SU-DHL-6 (cell line): ENCODE results near the gene SAMD1.

Experiments
- H2AFZ ChIP-seq: fragments of 200-600 bp; sonication (generic); 2 replicates; pipeline ENCODE4 v1.6.1; 2014; ENCODE audit warnings: low read depth, mild to moderate bottlenecking, moderate library complexity, mixed read lengths, antibody characterized with exemption, low read length; ENCODE audit not compliant: severe bottlenecking
- H3F3A ChIP-seq: fragments of 200-600 bp; shearing (Covaris generic); 2 replicates; pipeline ENCODE4 v1.6.0; 2016; ENCODE audit warnings: antibody characterized with exemption, mild to moderate bottlenecking; ENCODE audit not compliant: insufficient read depth
- H3K27ac ChIP-seq: fragments of 200-600 bp; sonication (generic); 2 replicates; pipeline ENCODE4 v1.5.1; 2016; ENCODE audit warnings: low read depth, mild to moderate bottlenecking, low read length, moderate library complexity, mixed read lengths
- H3K27me3 ChIP-seq: fragments of 200-600 bp; sonication (generic), shearing (Covaris generic); 2 replicates; pipeline ENCODE4 v1.6.0; 2014; ENCODE audit warnings: mild to moderate bottlenecking, low read length
- H3K36me3 ChIP-seq: fragments of 200-600 bp; sonication (generic); 2 replicates; pipeline ENCODE4 v1.6.1; 2014; ENCODE audit warnings: mild to moderate bottlenecking, low read length, mixed read lengths
- H3K4me2 ChIP-seq: fragments of 300-600, 200-600 bp; shearing (Covaris generic), sonication (generic); 2 replicates; pipeline ENCODE4 v1.6.0; 2014; ENCODE audit warnings: low read length, low read depth, mild to moderate bottlenecking; ENCODE audit not compliant: poor library complexity, severe bottlenecking
- H3K4me3 ChIP-seq: fragments of 200-600 bp; sonication (generic); 2 replicates; pipeline ENCODE4 v1.5.1; 2014; ENCODE audit warnings: antibody characterized with exemption, low read length, mild to moderate bottlenecking, mixed read lengths; ENCODE audit not compliant: insufficient read depth, poor library complexity, severe bottlenecking
- H3K79me2 ChIP-seq: fragments of 200-600 bp; sonication (generic); 2 replicates; pipeline ENCODE4 v1.6.1; 2014; ENCODE audit warnings: mild to moderate bottlenecking, low read length, moderate library complexity; ENCODE audit not compliant: insufficient read depth
- H3K9ac ChIP-seq: fragments of 200-600 bp; sonication (generic); 2 replicates; pipeline ENCODE4 v1.7.0; 2014; ENCODE audit warnings: mild to moderate bottlenecking, low read length
- H3K9me2 ChIP-seq: fragments of 200-600 bp; sonication (generic); replicated peaks from 2 replicates; pipeline ENCODE4 v1.6.1; 2014; ENCODE audit warnings: low read length; ENCODE audit not compliant: insufficient read depth
- H3K9me3 ChIP-seq: fragments of 200-600 bp; sonication (generic); 2 replicates; pipeline ENCODE4 v1.6.1; 2014; ENCODE audit warnings: low read length, mixed read lengths; ENCODE audit not compliant: insufficient read depth
- H4K20me1 ChIP-seq: fragments of 200-600 bp; sonication (generic); 2 replicates; pipeline ENCODE4 v1.6.1; 2014; ENCODE audit warnings: low read depth, mild to moderate bottlenecking, antibody characterized with exemption, low read length, moderate library complexity, mixed read lengths
- CTCF ChIP-seq: fragments of 200-600 bp; sonication (generic); IDR thresholded peaks from one replicate; pipeline ENCODE4 v1.5.1; 2017; ENCODE audit warnings: antibody characterized with exemption, mild to moderate bottlenecking, low read length, moderate library complexity; ENCODE audit not compliant: insufficient read depth, poor library complexity, severe bottlenecking
- EZH2phosphoT487 ChIP-seq: fragments of 200-600 bp; sonication (generic), shearing (Covaris generic); conservative IDR thresholded peaks from 2 replicates; pipeline ENCODE4 v1.6.1; 2018; ENCODE audit warnings: mild to moderate bottlenecking, antibody characterized with exemption, low read length, moderate library complexity, mixed read lengths

SAMD1 gene

DNA sequence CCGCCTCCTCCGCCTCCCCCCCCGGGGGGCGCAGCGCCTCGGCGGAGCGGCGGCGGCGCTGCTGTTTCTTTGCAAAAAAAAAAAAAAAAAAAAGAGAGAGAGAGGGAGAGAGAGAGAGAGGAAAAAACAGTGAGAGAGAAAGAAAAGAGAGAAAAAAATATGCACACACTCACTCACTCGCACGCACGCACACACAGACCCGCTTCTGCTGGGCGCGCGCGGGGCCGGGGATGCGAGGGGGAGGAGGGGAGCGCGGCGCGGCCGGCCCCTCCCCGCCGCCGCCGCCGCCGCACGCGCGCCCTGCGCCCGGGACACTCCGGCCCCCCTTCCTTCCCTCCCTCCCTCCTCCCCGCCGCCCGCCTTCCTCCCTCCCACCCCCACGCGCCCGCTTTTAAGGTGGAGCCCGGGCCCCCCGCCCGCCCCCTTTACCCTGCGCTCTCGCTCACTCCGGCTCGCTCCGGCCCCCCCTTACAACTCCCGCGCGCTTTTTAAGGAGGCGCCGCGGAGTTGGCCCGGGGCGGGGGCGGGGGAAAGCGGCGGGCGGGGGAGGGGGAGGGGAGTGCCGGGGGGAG is at the start of gene SAMD1:
TSS of gene SAMD1 (minus strand) at position 243 of the 572 bp plus-strand sequence.
- TF ChIP-seq EZH2phosphoT487: no peak
- no peak for TF ChIP-seq CTCF
- Histone ChIP-seq H2AFZ (peak within 1 kb of the TSS; percentile 91), H3F3A (peaks cover 19% of the 10 kb centered on the region), H3K9me3 (no peaks in the 10 kb centered on the region), H3K4me2 (peak within 1 kb of the TSS; percentile 99), H3K9ac (peak within 1 kb of the TSS; percentile 97), H3K36me3 (peaks cover 3% of the 10 kb centered on the region; the same call in 1 of the 2 replicates), H3K27ac (peak within 1 kb of the TSS; percentile 87), H3K79me2 (peaks cover 6% of the 10 kb centered on the region), H3K4me3 (peak within 1 kb of the TSS; percentile 99), H4K20me1 (no peaks in the 10 kb centered on the region), H3K27me3 (no peaks in the 10 kb centered on the region), H3K9me2 (no peaks in the 10 kb centered on the region)

- no peaks in the 10 kb centered on the region for H3K36me3 ChIP-seq
- H3K9me3 ChIP-seq: no peaks in the 10 kb centered on the region
- H3K9ac ChIP-seq: no peak overlapping the region
- H2AFZ ChIP-seq: no peak overlapping the region
- H3K79me2 ChIP-seq: peaks cover 17% of the 10 kb centered on the region
- no peaks in the 10 kb centered on the region for H3F3A ChIP-seq
- H3K27ac ChIP-seq: no peak overlapping the region
- H3K9me2 ChIP-seq: no peaks in the 10 kb centered on the region
- H3K4me3 ChIP-seq: no peak overlapping the region
- H4K20me1 ChIP-seq: no peaks in the 10 kb centered on the region
- TF ChIP-seq CTCF: no peak
- H3K4me2 ChIP-seq: no peak overlapping the region
- no peaks in the 10 kb centered on the region for H3K27me3 ChIP-seq
Measured at GRCh38 chr19:14139944-14140343, 49.4 kb upstream of the SAMD1 start.

DNA sequence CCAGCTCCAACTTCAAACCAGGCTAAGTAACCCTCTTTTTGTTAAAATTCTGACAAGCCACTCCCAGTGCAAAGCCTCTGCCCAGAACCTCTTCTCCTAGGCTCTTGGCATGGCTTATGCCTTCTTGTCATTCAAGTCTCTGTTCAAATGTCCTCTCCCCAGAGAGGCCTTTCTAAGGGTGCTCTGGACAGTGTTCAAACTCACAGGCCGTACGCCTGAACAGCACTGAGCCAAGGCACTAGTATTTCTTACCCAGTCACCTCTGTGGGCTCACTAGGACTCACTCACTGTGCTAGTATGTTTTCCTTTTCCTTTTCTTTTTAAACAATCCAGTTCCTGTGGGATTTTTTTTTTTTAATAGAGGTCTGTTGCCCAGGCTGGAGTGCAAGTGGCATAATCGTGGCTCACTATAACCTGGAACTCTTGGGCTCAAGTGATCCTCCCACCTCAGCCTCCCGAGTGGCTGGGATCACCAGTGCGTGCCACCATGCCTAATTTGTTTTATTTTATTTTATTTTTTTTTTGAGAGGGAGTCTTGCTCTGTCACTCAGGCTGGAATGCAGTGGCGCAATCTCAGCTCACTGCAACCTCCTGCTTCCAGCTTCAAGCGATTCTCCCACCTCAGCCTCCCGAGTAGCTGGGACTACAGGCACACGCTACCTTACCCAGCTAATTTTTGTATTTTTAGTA is 48.2 kb upstream of the SAMD1 start:
- Histone ChIP-seq H3K4me2 (peak overlapping the region; percentile 99), H3K9ac (peak overlapping the region; percentile 93; the same call in 1 of the 2 replicates), H3F3A (no peaks in the 10 kb centered on the region), H3K27me3 (no peaks in the 10 kb centered on the region), H3K9me3 (no peaks in the 10 kb centered on the region), H4K20me1 (peaks cover 5% of the 10 kb centered on the region; the same call in 1 of the 2 replicates), H2AFZ (no peak overlapping the region), H3K9me2 (no peaks in the 10 kb centered on the region), H3K36me3 (0 out of 2 replicates have a peak, but pooled peaks cover 5% of the 10 kb centered on the region), H3K79me2 (peaks cover 29% of the 10 kb centered on the region), H3K27ac (no peak overlapping the region), H3K4me3 (no peak overlapping the region)
- TF ChIP-seq CTCF (no peak), EZH2phosphoT487 (no peak)
